HEK293 (cell line): ENCODE measurements around the gene AGBL3.

Source experiments
- CTCF ChIA-PET: fragments of 350-600 bp; formaldehyde crosslinking; extraction: SDS; loops from one replicate; lab custom pipeline; 2021; ENCODE audit warnings: antibody characterized with exemption; lab: Yijun Ruan, JAX
- POLR2A ChIA-PET: fragments of 300-600 bp; formaldehyde crosslinking; extraction: SDS; loops from one replicate; lab custom pipeline; 2020; ENCODE audit warnings: antibody characterized with exemption, inconsistent platforms; lab: Yijun Ruan, JAX
- H3K27ac ChIP-seq: fragments of 200-500 bp; sonication (Bioruptor generic); 2 replicates; pipeline ENCODE4 v1.5.1; 2014; ENCODE audit warnings: low read depth, low read length, control low read depth, inconsistent platforms; ENCODE audit errors: extremely low read depth
- H3K36me3 ChIP-seq, 2 experiments: fragments of 200-500 bp in 1 of 2; sonication (Bioruptor generic) in 1 of 2; 1 replicate in 1 of 2; 2 replicates in 1 of 2; pipeline ENCODE4 v1.5.1; 2014 to 2017; ENCODE audit warnings: inconsistent platforms in 2 of 2, low read length in 2 of 2; ENCODE audit not compliant: control insufficient read depth in 2 of 2, insufficient read depth in 1 of 2
- H3K4me1 ChIP-seq: fragments of 200-500 bp; sonication (Bioruptor generic); 2 replicates; pipeline ENCODE4 v1.5.1; 2014; ENCODE audit warnings: mild to moderate bottlenecking, low read length, inconsistent platforms; ENCODE audit not compliant: control insufficient read depth, insufficient read depth
- H3K4me3 ChIP-seq: 2 replicates; pipeline ENCODE4 v1.5.1; 2011; ENCODE audit warnings: low read depth, mild to moderate bottlenecking, control low read depth, low read length, moderate library complexity
- H3K9me3 ChIP-seq: fragments of 200-500 bp; sonication (Bioruptor generic); 2 replicates; pipeline ENCODE4 v1.5.1; 2014; ENCODE audit warnings: low read depth, low read length, inconsistent platforms; ENCODE audit not compliant: control insufficient read depth, insufficient read depth
- GLI4 ChIP-seq: fragments of 450-650 bp; formaldehyde crosslinking; IDR thresholded peaks from 2 replicates; pipeline ENCODE4 v1.5.1; 2016; ENCODE audit warnings: missing biosample characterization, missing genetic modification characterization
- GLIS2 ChIP-seq: fragments of 450-650 bp; formaldehyde crosslinking; IDR thresholded peaks from 2 replicates; pipeline ENCODE4 v1.5.1; 2016; ENCODE audit warnings: missing biosample characterization, missing genetic modification characterization
- INSM2 ChIP-seq: fragments of 450-650 bp; formaldehyde crosslinking; IDR thresholded peaks from 2 replicates; pipeline ENCODE4 v1.5.1; 2016; ENCODE audit warnings: missing biosample characterization, missing genetic modification characterization
- MEIS1 ChIP-seq: sonication (generic); formaldehyde crosslinking; IDR thresholded peaks from 2 replicates; pipeline ENCODE4 v1.8.1; 2022; ENCODE audit warnings: missing genetic modification reagents, mild to moderate bottlenecking, borderline replicate concordance
- SP3 ChIP-seq: fragments of 450-650 bp; formaldehyde crosslinking; IDR thresholded peaks from 2 replicates; pipeline ENCODE4 v1.5.1; 2016; ENCODE audit warnings: missing biosample characterization, missing genetic modification characterization
- TSHZ1 ChIP-seq: fragments of 450-650 bp; formaldehyde crosslinking; IDR thresholded peaks from 2 replicates; pipeline ENCODE4 v1.5.1; 2016; ENCODE audit warnings: missing biosample characterization, missing genetic modification characterization, borderline replicate concordance
- ZFHX2 ChIP-seq: fragments of 450-650 bp; formaldehyde crosslinking; conservative IDR thresholded peaks from 2 replicates; pipeline ENCODE4 v1.5.1; 2016; ENCODE audit warnings: missing biosample characterization, missing genetic modification characterization
- ZNF302 ChIP-seq: fragments of 450-650 bp; formaldehyde crosslinking; IDR thresholded peaks from 2 replicates; pipeline ENCODE4 v1.5.1; 2016; ENCODE audit warnings: missing biosample characterization, missing genetic modification characterization, low read depth
- ZNF341 ChIP-seq: fragments of 450-650 bp; formaldehyde crosslinking; IDR thresholded peaks from 2 replicates; pipeline ENCODE4; 2016; ENCODE audit warnings: low read depth, missing biosample characterization, missing genetic modification characterization
- ZNF391 ChIP-seq: fragments of 450-650 bp; formaldehyde crosslinking; IDR thresholded peaks from 2 replicates; pipeline ENCODE4 v1.5.1; 2016; ENCODE audit warnings: low read depth, missing biosample characterization, missing genetic modification characterization, borderline replicate concordance
- ZNF416 ChIP-seq: fragments of 450-650 bp; formaldehyde crosslinking; IDR thresholded peaks from 2 replicates; pipeline ENCODE4 v1.5.1; 2016; ENCODE audit warnings: missing biosample characterization, missing genetic modification characterization
- ZNF48 ChIP-seq: fragments of 450-650 bp; formaldehyde crosslinking; IDR thresholded peaks from 2 replicates; pipeline ENCODE4 v1.5.1; 2016; ENCODE audit warnings: missing biosample characterization, missing genetic modification characterization
- ZNF585B ChIP-seq: fragments of 450-650 bp; formaldehyde crosslinking; IDR thresholded peaks from 2 replicates; pipeline ENCODE4 v1.5.1; 2016; ENCODE audit warnings: missing biosample characterization, missing genetic modification characterization
- ZNF629 ChIP-seq: fragments of 450-650 bp; formaldehyde crosslinking; IDR thresholded peaks from 2 replicates; pipeline ENCODE4 v1.5.1; 2017; ENCODE audit warnings: missing biosample characterization, missing genetic modification characterization
- ZNF707 ChIP-seq: fragments of 450-650 bp; formaldehyde crosslinking; IDR thresholded peaks from 2 replicates; pipeline ENCODE4 v1.5.1; 2016; ENCODE audit warnings: missing biosample characterization, missing genetic modification characterization
- TF ChIP-seq, protein P1 (sequence below): fragments of 450-650 bp; formaldehyde crosslinking; IDR thresholded peaks from 2 replicates; pipeline ENCODE4 v1.5.1; 2016; ENCODE audit warnings: missing biosample characterization, missing genetic modification characterization

The AGBL3 gene

DNA sequence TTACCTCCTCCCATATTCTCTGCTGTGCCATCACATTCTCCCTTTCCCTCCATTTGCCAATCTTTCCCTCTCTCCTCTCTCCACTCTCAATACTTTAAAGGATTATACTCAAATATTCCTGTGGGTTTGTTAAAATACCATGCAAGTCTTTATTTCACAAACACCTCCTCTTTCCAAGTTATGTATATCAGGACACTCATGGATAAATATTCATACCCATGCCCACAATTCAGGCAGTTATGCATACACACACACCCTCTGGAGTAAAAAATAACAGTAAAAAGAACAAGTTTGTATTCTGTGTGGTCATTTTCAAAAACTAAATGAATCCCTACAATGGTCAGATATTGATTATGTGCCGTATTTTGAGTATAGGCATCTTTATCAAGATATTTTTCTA is 88.2 kb downstream of the AGBL3 start:
- Histone ChIP-seq H3K27ac (no peak overlapping the region), H3K36me3 (no peaks in the 10 kb centered on the region), H3K4me3 (no peak overlapping the region), H3K9me3 (no peaks in the 10 kb centered on the region), H3K4me1 (no peaks in the 10 kb centered on the region)
- ChIA-PET CTCF (no interaction called here), POLR2A (no interaction called here)
- TF ChIP-seq ZNF302 (tag by site-specific recombination) = no peak

GRCh38 chr7:135075716-135076115 is 89.4 kb downstream of the AGBL3 start:
- ChIA-PET POLR2A (no interaction called here), CTCF (interaction anchor here (0.7 kb wide), 1 partner anchor 351 kb away, joined by 3 read pairs; no protein-coding TSS in a partner anchor)
- no peaks in the 10 kb centered on the region for H3K4me1 ChIP-seq
- no peaks in the 10 kb centered on the region for H3K9me3 ChIP-seq
- H3K36me3 ChIP-seq = no peaks in the 10 kb centered on the region
- H3K4me3 ChIP-seq = no peak overlapping the region
- no peak overlapping the region for H3K27ac ChIP-seq
- TF ChIP-seq ZNF391 (tag by site-specific recombination) = no peak
- TF ChIP-seq ZNF585B (tag by site-specific recombination) = no peak

DNA sequence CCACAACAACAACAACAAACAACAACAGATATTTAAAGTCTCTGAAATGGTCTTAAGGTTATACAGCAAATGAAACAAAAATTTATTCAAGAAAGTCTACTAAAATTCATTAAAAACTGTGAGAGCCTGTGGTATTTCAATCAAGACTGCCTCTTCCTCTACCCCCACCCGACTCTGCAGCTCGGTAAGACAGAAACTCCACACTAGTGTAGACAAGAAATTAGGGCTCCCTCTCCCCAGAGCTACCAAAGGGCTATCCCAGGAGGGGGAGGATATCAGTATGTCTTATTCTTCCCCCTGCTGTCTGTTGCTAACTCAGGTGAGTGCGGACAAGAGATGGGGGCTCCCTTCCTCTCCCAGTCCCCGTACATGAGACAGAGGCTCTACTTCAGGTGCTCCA is 90.6 kb downstream of the AGBL3 start:
- ChIA-PET POLR2A (no interaction called here), CTCF (interaction anchor here (0.7 kb wide), 1 partner anchor 155 kb away, joined by 3 read pairs; no protein-coding TSS in a partner anchor)
- Histone ChIP-seq H3K27ac (no peak overlapping the region), H3K36me3 (no peaks in the 10 kb centered on the region), H3K4me3 (no peak overlapping the region), H3K9me3 (no peaks in the 10 kb centered on the region), H3K4me1 (no peaks in the 10 kb centered on the region)
- TF ChIP-seq TSHZ1 (no peak), ZFHX2 (tag by site-specific recombination) (no peak), INSM2 (tag by site-specific recombination) (no peak), ZNF48 (tag by site-specific recombination) (no peak)
- TF ChIP-seq, protein P1, sequence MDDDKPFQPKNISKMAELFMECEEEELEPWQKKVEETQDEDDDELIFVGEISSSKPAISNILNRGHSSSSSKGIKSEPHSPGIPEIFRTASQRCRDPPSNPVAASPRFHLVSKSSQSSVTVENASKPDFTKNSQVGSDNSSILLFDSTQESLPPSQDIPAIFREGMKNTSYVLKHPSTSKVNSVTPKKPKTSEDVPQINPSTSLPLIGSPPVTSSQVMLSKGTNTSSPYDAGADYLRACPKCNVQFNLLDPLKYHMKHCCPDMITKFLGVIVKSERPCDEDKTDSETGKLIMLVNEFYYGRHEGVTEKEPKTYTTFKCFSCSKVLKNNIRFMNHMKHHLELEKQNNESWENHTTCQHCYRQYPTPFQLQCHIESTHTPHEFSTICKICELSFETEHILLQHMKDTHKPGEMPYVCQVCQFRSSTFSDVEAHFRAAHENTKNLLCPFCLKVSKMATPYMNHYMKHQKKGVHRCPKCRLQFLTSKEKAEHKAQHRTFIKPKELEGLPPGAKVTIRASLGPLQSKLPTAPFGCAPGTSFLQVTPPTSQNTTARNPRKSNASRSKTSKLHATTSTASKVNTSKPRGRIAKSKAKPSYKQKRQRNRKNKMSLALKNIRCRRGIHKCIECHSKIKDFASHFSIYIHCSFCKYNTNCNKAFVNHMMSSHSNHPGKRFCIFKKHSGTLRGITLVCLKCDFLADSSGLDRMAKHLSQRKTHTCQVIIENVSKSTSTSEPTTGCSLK = no peak

GRCh38 chr7:135077642-135078041 is 91.3 kb downstream of the AGBL3 start:
- POLR2A ChIA-PET = no interaction called here
- Histone ChIP-seq H3K4me1 (no peaks in the 10 kb centered on the region), H3K27ac (no peak overlapping the region), H3K36me3 (no peaks in the 10 kb centered on the region), H3K9me3 (no peaks in the 10 kb centered on the region)
- CTCF ChIA-PET = interaction anchor here (0.8 kb wide), 1 partner anchor 30 kb away, joined by 3 read pairs; no protein-coding TSS in a partner anchor
- TF ChIP-seq ZNF341 (tag by site-specific recombination) = no peak
- TF ChIP-seq ZNF416 = no peak
- no peak for TF ChIP-seq ZNF629
- no peak for TF ChIP-seq ZNF707 (tag by site-specific recombination)
- TF ChIP-seq GLIS2 (tag by site-specific recombination) = no peak
- TF ChIP-seq ZNF48 (tag by site-specific recombination) = no peak
- no peak for TF ChIP-seq GLI4 (tag by site-specific recombination)
- TF ChIP-seq SP3 = no peak
- TF ChIP-seq MEIS1 (CRISPR knock-in tag) = no peak
- TF ChIP-seq, all 188 proteins: peak for 0
- H3K4me3 ChIP-seq = no peak overlapping the region
